Mesothelial cell of epicardium (in vitro differentiated cells): ENCODE measurements around the gene KIRREL2. TPM values are rescaled to one million over a fixed set of nuclear protein-coding genes. Genes with fewer than 3 reads are reported as not detected.

Experiments used
- DNase-seq, 2 experiments: peaks; one replicate each; pipeline ENCODE4 v3.0.0; 2021; ENCODE audit warnings: low spot score in 2 of 2; ENCODE audit not compliant: unreplicated experiment in 2 of 2
- H3K27ac Mint-ChIP-seq: 2 replicates; pipeline ENCODE4 v1.8.0; 2021; ENCODE audit warnings: mixed read lengths
- H3K27me3 Mint-ChIP-seq: 2 replicates; pipeline ENCODE4 v1.8.0; 2021; ENCODE audit warnings: low read depth, mixed read lengths
- H3K36me3 Mint-ChIP-seq: 2 replicates; pipeline ENCODE4 v1.8.0; 2021; ENCODE audit warnings: mixed read lengths
- H3K4me1 Mint-ChIP-seq: 2 replicates; pipeline ENCODE4 v1.8.0; 2021; ENCODE audit warnings: mixed read lengths
- H3K4me3 Mint-ChIP-seq: 2 replicates; pipeline ENCODE4 v1.8.0; 2021; ENCODE audit warnings: mild to moderate bottlenecking, moderate library complexity, mixed read lengths
- H3K9me3 Mint-ChIP-seq: 2 replicates; pipeline ENCODE4 v1.8.0; 2021; ENCODE audit warnings: mixed read lengths
- CTCF ChIP-seq: fragments of 200-600 bp; sonication (generic); IDR thresholded peaks from one replicate; pipeline ENCODE4 v1.5.0; 2021; ENCODE audit warnings: antibody characterized with exemption; ENCODE audit not compliant: unreplicated experiment
- total RNA-seq: library from RNA; stranded (reverse); gene quantifications from 3 replicates; pipeline ENCODE4 v1.2.1, GENCODE V29; 2021

KIRREL2 gene
- total RNA-seq, 1 donor from 2014 or later, result 1.4 TPM

- Mint-ChIP-seq H3K36me3 (no peaks in the 10 kb centered on the region), H3K4me3 (no peak overlapping the region), H3K9me3 (no peaks in the 10 kb centered on the region), H3K27me3 (no peaks in the 10 kb centered on the region), H3K4me1 (peaks cover 21% of the 10 kb centered on the region), H3K27ac (peak overlapping the region; percentile 5)
- no peak for TF ChIP-seq CTCF
- DNase-seq, result no peak
Observed at GRCh38 chr19:35904311-35905068, 47.8 kb downstream of the KIRREL2 start.

- no peaks in the 10 kb centered on the region for H3K36me3 Mint-ChIP-seq
- DNase-seq, result no peak
- TF ChIP-seq CTCF, result no peak
- no peaks in the 10 kb centered on the region for H3K9me3 Mint-ChIP-seq
- H3K27me3 Mint-ChIP-seq, result no peaks in the 10 kb centered on the region
- no peak overlapping the region for H3K4me3 Mint-ChIP-seq
- peaks cover 21% of the 10 kb centered on the region for H3K4me1 Mint-ChIP-seq
- H3K27ac Mint-ChIP-seq, result peak overlapping the region; percentile 5
Observed at GRCh38 chr19:35905178-35905727, 48.5 kb downstream of the KIRREL2 start.

- no peak for TF ChIP-seq CTCF
- no peaks in the 10 kb centered on the region for H3K9me3 Mint-ChIP-seq
- no peaks in the 10 kb centered on the region for H3K36me3 Mint-ChIP-seq
- H3K4me1 Mint-ChIP-seq, result peaks cover 10% of the 10 kb centered on the region
- H3K27me3 Mint-ChIP-seq, result no peaks in the 10 kb centered on the region
- no peak overlapping the region for H3K27ac Mint-ChIP-seq
- H3K4me3 Mint-ChIP-seq, result no peak overlapping the region
- no peak for DNase-seq
Observed at GRCh38 chr19:35907377-35907745, 50.6 kb downstream of the KIRREL2 start.

GRCh38 chr19:35908010-35908441 lies 51.3 kb downstream of the KIRREL2 start, which contains the start of gene TYROBP:
TSS of gene TYROBP (minus strand) at chr19:35908295. CDS start at chr19:35908228, 67 bp downstream.
- no peaks in the 10 kb centered on the region for H3K27me3 Mint-ChIP-seq
- no peaks in the 10 kb centered on the region for H3K9me3 Mint-ChIP-seq
- DNase-seq, result no peak
- H3K4me1 Mint-ChIP-seq, result peaks cover 7% of the 10 kb centered on the region
- no peak within 1 kb of the TSS for H3K27ac Mint-ChIP-seq
- H3K36me3 Mint-ChIP-seq, result no peaks in the 10 kb centered on the region
- no peak within 1 kb of the TSS for H3K4me3 Mint-ChIP-seq
- TF ChIP-seq CTCF, result no peak

- H3K36me3 Mint-ChIP-seq, result no peaks in the 10 kb centered on the region
- no peaks in the 10 kb centered on the region for H3K27me3 Mint-ChIP-seq
- no peak overlapping the region for H3K4me3 Mint-ChIP-seq
- no peak for DNase-seq
- H3K4me1 Mint-ChIP-seq, result no peaks in the 10 kb centered on the region
- H3K27ac Mint-ChIP-seq, result no peak overlapping the region
- TF ChIP-seq CTCF, result no peak
- no peaks in the 10 kb centered on the region for H3K9me3 Mint-ChIP-seq
Observed at GRCh38 chr19:35908973-35909683, 52.4 kb downstream of the KIRREL2 start.
